GM18870 (cell line): ENCODE measurements around the gene APC2.

Experiments used
- ATAC-seq: cut with Tn5 transposase; IDR thresholded peaks from one replicate; pipeline ENCODE4 v1.9.1; 2021; ENCODE audit warnings: moderate library complexity; ENCODE audit not compliant: unreplicated experiment

Gene APC2

DNA sequence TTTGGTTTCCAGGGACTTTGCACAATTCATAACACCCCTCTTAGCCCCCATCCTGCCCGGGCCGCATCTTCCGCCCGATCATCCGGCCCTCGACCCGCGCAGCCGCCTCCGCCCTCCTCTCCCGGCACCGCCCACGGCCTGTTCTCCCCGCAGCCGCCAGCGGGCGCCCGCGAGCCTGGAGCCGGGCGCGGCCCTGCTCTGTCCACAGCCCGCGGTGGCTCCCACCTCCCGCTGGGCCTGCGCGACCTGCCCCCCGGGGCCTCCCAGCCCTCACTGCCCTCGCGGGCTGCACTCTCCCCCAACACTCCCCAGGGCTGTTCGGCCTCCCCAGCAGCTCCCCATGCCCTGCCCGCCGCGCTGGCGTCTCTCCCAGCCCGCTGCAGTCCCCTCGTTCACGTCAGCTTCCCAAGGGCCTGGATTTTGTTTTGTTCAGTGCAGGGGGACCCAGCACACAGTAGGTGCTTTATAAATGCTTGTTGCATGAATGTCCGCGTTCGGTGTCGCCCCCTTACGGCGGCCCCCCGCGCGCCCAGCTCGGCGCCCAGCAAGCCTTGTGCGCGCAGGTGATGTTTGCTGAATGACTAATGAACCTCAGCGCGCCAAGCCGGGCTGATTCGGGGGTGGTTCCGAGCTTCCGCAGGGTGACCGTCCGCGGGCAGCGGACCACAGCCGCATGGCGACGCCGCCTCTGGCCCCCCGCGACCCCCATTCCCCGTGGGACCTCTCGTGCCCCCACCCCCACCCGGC, 4.6 kb upstream of the APC2 start:
- ATAC-seq, result no peak

DNA sequence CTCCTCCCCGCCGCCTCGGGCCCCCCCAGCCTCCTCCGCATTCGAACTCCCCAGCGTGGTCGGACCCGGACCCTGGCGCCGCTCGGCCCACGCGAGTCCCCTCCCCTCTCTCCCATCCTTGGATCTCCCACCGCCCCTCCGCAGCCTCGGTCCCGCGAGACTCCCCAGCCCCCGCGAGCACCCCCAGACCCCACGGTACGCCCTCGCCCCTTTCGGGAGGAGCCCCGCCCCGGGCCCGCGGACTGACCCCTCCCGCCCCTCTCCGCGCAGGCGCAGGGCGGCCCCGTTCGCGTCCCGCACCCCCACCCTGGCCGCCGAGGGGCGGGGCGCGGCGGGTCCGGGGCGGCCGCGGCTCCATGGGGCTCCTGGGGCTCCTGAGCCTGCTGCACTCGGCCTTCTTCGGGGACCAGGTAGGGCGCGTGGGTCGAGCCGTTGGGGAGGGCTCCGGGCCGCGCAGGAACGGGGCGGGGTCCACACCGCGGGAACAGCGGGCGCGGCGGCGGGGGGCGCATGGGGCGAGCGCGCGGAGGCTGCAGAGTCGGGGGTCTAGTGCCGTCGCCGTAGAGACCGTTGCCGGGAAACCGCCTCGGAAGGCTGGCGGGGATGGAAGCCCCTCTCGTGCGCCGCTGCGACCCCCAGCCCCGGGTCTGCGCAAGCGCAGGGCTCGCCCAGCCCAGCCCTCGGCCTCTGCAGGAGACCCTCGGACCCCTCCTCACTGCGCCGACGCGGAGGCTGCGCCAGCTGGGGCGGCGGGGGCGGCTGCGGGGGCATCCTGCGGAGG, 3.8 kb upstream of the APC2 start:
- no peak for ATAC-seq

DNA sequence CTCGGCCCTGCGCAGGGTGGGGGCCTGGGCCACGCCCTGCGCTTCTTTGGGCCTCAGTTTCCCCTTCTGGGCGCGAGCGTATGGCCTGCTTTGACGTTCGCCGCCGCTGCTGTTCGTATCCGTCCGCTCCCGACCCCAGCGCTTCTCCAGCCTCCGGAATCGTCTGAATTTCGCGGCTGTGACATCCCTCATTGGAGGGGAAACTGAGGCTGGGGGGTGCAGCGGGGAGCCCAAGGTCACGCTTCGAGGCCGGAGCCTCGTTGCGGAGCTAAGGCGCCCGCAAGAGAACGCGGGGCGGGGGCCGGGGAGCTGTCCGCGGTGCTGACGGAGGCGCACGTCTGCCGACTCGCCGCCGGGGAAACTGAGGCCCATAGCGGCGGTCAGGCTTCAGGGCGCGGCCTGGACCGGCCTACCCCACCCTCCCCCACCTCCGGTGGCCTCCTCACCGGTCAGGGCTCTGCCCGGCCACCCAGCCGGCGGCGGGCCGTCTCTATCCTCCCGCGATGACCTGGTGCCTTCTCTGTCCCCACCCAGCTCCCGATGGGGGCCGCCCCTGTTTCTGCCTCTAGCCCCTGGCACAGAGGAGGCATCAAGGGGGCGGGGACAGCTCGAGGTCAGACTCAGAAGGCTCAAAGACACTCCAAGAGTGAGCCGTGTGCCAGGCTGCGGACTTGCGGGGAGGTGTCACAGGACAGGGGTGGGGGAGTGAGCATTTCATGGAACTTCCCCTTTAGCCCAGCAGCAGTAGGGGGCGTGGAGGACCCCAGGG, 3.0 kb upstream of the APC2 start:
- no peak for ATAC-seq

GRCh38 chr19:1447504-1447903, 2.4 kb upstream of the APC2 start:
- no peak for ATAC-seq

GRCh38 chr19:1447944-1448343, 2.0 kb upstream of the APC2 start:
- ATAC-seq, result no peak

- ATAC-seq, result no peak
Observed at GRCh38 chr19:1450735-1451731, 1.1 kb downstream of the APC2 start.

- no peak for ATAC-seq
Observed at GRCh38 chr19:1451916-1452801, 2.2 kb downstream of the APC2 start.

DNA sequence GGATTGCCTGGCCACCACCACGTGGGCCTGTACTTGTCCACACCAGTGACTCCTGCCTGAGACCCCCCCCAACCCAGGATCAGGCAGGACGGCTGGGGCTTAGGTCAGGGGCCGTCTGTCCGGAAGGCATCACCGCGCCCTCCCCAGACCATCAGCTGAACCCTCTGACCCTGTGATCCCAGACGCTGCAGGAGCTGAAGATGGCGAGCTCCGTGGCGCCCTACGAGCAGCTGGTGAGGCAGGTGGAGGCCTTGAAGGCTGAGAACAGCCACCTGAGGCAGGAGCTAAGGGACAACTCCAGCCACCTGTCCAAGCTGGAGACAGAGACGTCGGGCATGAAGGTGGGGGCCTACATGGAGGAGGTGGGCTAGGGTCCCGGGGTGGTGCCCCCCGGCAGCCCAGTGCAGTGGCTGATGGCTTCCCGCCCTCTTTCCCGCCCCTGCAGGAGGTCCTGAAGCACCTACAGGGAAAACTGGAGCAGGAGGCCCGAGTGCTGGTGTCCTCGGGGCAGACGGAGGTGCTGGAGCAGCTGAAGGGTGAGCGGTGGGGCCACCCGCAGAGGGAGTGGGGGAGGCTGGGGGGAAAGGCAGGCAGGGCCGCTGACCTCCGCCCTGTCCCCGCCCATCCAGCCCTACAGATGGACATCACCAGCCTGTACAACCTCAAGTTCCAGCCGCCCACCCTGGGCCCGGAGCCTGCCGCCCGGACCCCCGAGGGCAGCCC, 3.0 kb downstream of the APC2 start:
- ATAC-seq, result no peak

- no peak for ATAC-seq
Observed at GRCh38 chr19:1453525-1454364, 3.8 kb downstream of the APC2 start.

DNA sequence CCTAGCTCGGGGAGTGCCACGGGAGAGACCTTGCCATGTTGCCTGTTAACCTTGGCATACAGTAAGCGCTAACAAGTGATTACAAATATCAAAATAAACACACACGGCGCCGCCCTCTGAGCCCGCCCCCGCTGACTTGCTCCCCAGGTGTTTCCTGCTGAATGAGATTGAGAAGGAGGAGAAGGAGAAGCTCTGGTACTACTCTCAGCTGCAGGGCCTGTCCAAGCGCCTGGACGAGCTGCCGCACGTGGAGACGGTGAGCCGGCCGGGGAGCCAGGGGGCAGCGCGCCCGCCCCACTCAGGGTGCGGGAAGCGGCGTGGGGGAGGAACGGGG, 5.0 kb downstream of the APC2 start:
- ATAC-seq, result no peak

DNA sequence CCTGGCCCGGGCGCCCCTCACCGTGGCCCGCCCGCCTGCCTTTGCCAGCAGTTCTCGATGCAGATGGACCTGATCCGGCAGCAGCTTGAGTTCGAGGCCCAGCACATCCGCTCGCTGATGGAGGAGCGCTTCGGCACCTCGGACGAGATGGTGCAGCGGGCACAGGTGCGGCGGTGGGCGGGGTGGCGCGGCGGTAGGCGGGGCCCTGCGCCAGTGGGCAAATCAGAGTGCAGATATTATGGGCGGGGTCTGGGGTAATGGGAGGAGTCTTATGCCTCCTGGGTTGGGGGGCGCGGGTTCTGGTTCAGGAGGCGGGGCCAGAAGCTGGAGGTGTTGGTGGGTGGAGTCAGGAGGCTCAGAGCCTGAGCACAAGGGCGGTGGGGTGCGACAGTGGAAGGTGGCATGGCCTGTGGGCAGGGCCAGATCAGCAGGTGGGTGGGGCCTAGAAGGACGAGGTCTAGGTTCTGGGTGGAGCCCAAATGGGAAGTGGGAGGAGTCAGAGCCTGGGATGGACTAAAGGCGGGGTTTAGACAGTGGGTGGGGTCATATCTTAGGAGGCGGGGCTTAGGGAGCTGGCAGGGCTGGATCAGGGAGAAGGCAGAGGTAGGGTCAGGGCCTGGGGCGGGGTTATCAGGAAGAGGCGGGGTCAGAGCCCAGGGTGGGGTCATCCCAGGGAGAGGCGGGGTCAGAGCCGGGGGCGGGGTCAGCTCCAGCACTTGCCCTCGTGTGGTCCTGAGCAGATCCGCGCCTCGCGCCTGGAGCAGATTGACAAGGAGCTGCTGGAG, 5.6 kb downstream of the APC2 start:
- ATAC-seq, result no peak

GRCh38 chr19:1456121-1456900, 6.4 kb downstream of the APC2 start:
- ATAC-seq, result no peak

DNA sequence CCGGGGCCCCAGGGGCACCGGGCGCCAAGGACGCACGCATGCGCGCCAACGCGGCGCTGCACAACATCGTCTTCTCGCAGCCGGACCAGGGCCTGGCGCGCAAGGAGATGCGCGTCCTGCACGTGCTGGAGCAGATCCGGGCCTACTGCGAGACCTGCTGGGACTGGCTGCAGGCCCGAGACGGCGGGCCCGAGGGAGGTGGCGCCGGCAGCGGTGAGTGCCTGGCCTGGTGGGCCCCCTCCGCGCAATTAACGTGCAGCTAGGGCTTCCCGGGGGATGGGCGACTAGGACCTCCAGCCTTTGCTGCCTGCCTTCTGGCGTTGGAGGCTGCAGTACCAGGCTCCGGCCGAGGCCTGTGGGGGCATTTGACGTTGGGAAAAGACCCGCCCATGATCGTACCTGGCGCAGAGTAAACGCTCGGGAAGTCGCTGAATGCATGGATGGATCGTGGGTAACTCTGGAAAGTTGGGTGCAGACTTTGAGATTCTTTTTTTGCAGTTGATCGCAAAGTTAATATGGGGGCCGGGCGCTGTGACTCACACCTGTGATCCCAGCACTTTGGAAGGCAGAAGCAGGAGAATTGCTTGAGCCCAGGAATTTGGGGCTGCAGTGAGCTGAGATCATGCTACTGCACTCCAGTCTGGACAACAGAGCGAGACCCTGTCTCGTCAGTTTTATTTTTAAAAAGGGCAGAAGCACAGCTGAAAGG, 7.3 kb downstream of the APC2 start:
- ATAC-seq, result no peak

DNA sequence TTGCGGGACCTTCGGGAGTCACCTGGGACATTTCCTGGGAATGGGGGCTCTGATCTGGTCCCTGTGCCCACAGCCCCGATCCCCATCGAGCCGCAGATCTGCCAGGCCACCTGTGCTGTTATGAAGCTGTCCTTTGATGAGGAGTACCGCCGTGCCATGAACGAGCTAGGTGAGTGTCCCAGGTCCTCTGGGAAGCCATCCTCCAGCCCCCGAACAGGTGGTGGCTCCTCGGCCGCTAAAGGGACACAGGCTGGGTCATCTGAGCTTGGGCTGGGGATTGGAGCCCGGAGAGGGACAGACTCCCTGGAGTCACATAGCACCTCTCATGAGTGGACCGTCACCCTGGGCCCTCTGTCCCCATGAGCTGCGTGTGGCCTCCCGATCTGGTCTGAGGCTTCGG, 8.0 kb downstream of the APC2 start:
- no peak for ATAC-seq

- ATAC-seq, result no peak
Observed at GRCh38 chr19:1459479-1459878, 9.6 kb downstream of the APC2 start.
